ENCODE results near the gene REC8. TPM values are rescaled to one million over a fixed set of nuclear protein-coding genes. Genes with fewer than 3 reads are reported as not detected.
A peak's percentile ranks its signal among the peaks of the same experiment; 100 is the strongest.

Gene REC8
- total and polyA plus RNA-seq, 2 of the 13 experiments (the other 11 are each of a cell fraction or from before 2014, with no cell fraction given): 3.4 to 14.7 TPM

GRCh38 chr14:24160850-24161804, 10.8 kb upstream of the REC8 start, which contains the start of gene IRF9 (continued):
- TF ChIP-seq ZFP36L1 (CRISPR knock-in tag; IDR thresholded peaks at IDR 0.05) (peak; percentile 100), ZNF138 (CRISPR knock-in tag; IDR thresholded peaks at IDR 0.05; ENCODE audit: low read depth) (peak; percentile 63; the same call in 1 of the 2 replicates), SUZ12 (IDR thresholded peaks at IDR 0.05; ENCODE audit: low read depth, low read length) (no peak), ZBTB1 (CRISPR knock-in tag; IDR thresholded peaks at IDR 0.05; ENCODE audit: borderline replicate concordance) (peak; percentile 4; the same call in 1 of the 2 replicates), DNMT3B (CRISPR knock-in tag; conservative IDR thresholded peaks at IDR 0.05) (peak; percentile 100), CHCHD3 (CRISPR knock-in tag; IDR thresholded peaks at IDR 0.05) (0 out of 2 replicates have a peak, but pooled peaks have one; percentile 65), SAFB2 (CRISPR knock-in tag; IDR thresholded peaks at IDR 0.05; ENCODE audit: borderline replicate concordance, low read depth) (peak; percentile 64; the same call in 1 of the 2 replicates), SMARCC2 (IDR thresholded peaks at IDR 0.05) (no peak), GATA4 (IDR thresholded peaks at IDR 0.05; ENCODE audit: borderline replicate concordance, low read depth) (peak; percentile 88), ZNF607 (CRISPR knock-in tag; IDR thresholded peaks at IDR 0.05; ENCODE audit: borderline replicate concordance) (peak; percentile 90), ZNF232 (CRISPR knock-in tag; IDR thresholded peaks at IDR 0.05; ENCODE audit: borderline replicate concordance) (peak; percentile 97), ZNF598 (CRISPR knock-in tag; IDR thresholded peaks at IDR 0.05; ENCODE audit: borderline replicate concordance) (peak; percentile 96), ZNF432 (CRISPR knock-in tag; IDR thresholded peaks at IDR 0.05; ENCODE audit: borderline replicate concordance) (no peak), CCDC6 (CRISPR knock-in tag; IDR thresholded peaks at IDR 0.05) (peak; percentile 100), POLR2AphosphoS2 (IDR thresholded peaks at IDR 0.05; ENCODE audit: low read depth, low read length) (peak; percentile 79; the same call in 1 of the 2 replicates)
- TF ChIP-seq, protein P1, sequence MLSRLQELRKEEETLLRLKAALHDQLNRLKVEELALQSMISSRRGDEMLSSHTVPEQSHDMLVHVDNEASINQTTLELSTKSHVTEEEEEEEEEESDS (CRISPR knock-in tag; IDR thresholded peaks at IDR 0.05; ENCODE audit: borderline replicate concordance): peak; percentile 54; the same call in 1 of the 2 replicates
- TF ChIP-seq, protein P2, sequence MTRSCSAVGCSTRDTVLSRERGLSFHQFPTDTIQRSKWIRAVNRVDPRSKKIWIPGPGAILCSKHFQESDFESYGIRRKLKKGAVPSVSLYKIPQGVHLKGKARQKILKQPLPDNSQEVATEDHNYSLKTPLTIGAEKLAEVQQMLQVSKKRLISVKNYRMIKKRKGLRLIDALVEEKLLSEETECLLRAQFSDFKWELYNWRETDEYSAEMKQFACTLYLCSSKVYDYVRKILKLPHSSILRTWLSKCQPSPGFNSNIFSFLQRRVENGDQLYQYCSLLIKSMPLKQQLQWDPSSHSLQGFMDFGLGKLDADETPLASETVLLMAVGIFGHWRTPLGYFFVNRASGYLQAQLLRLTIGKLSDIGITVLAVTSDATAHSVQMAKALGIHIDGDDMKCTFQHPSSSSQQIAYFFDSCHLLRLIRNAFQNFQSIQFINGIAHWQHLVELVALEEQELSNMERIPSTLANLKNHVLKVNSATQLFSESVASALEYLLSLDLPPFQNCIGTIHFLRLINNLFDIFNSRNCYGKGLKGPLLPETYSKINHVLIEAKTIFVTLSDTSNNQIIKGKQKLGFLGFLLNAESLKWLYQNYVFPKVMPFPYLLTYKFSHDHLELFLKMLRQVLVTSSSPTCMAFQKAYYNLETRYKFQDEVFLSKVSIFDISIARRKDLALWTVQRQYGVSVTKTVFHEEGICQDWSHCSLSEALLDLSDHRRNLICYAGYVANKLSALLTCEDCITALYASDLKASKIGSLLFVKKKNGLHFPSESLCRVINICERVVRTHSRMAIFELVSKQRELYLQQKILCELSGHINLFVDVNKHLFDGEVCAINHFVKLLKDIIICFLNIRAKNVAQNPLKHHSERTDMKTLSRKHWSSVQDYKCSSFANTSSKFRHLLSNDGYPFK (CRISPR knock-in tag; IDR thresholded peaks at IDR 0.05; ENCODE audit: borderline replicate concordance): peak; percentile 94; the same call in 1 of the 2 replicates
- TF ChIP-seq, protein P3, sequence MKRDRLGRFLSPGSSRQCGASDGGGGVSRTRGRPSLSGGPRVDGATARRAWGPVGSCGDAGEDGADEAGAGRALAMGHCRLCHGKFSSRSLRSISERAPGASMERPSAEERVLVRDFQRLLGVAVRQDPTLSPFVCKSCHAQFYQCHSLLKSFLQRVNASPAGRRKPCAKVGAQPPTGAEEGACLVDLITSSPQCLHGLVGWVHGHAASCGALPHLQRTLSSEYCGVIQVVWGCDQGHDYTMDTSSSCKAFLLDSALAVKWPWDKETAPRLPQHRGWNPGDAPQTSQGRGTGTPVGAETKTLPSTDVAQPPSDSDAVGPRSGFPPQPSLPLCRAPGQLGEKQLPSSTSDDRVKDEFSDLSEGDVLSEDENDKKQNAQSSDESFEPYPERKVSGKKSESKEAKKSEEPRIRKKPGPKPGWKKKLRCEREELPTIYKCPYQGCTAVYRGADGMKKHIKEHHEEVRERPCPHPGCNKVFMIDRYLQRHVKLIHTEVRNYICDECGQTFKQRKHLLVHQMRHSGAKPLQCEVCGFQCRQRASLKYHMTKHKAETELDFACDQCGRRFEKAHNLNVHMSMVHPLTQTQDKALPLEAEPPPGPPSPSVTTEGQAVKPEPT (CRISPR knock-in tag; IDR thresholded peaks at IDR 0.05; ENCODE audit: low read depth): peak; percentile 95

Data from HepG2 (cell line).